Mucosa of descending colon (tissue), 3 donors: ENCODE results near the gene CRADD. TPM values are rescaled to one million over a fixed set of nuclear protein-coding genes. Genes with fewer than 3 reads are reported as not detected.

Source experiments
- ATAC-seq: fragments of 200-7000 bp; cut with Tn5 transposase; one replicate; pipeline ENCODE4 v1.9.1; 2020; ENCODE audit warnings: mild to moderate bottlenecking, moderate library complexity
- DNase-seq, 3 donors: peaks; one replicate each; pipeline ENCODE4 v3.0.0-alpha.2; 2020
- H3K36me3 ChIP-seq: fragments of 200-600 bp; one replicate; pipeline ENCODE4 v1.8.0; 2021; ENCODE audit warnings: low read depth, mild to moderate bottlenecking
- H3K4me1 ChIP-seq: fragments of 200-600 bp; one replicate; pipeline ENCODE4 v1.8.0; 2021; ENCODE audit warnings: low read depth, mild to moderate bottlenecking
- H3K4me3 ChIP-seq: fragments of 200-600 bp; one replicate; pipeline ENCODE4 v1.8.0; 2021; ENCODE audit warnings: mild to moderate bottlenecking
- H3K9me3 ChIP-seq: fragments of 200-600 bp; one replicate; pipeline ENCODE4 v1.8.0; 2021; ENCODE audit warnings: mild to moderate bottlenecking
- intact Hi-C, 2 donors: fragments of 100-400 bp; cut with DNase I in 1 of 2; cut with micrococcal nuclease in 1 of 2; formaldehyde crosslinking; loops; one replicate each; pipeline versions ENCODE4 v1.11.0 to v1.11.1; 2022; cut with DNase I, micrococcal nuclease
- total RNA-seq, 3 donors: library from RNA; stranded (reverse); fragmentation: NEBNext Ultra II Directional in 2 of 3; extraction: Animal tissue kit (Norgen Biotek cat#: 25700) in 2 of 3; gene quantifications; one replicate each; pipeline versions ENCODE4 v1.2.1 to v1.2.4, GENCODE V29; 2021 to 2023
- TF ChIP-seq, protein P1 (sequence below): fragments of 200-600 bp; IDR thresholded peaks from one replicate; pipeline ENCODE4 v1.8.0; 2022; ENCODE audit warnings: antibody characterized with exemption, mild to moderate bottlenecking
- donor health status: DM: no; HTN: no; CAD: no; lungs with moderate emphysema.
- donor health status: DM: no; HTN: no; CAD: no.
- donor health status: DM: no; HTN: yes; CAD: no.

Gene CRADD
- total RNA-seq, 3 donors from 2014 or later, result 18.4 to 27.9 (median 22.7) TPM

DNA sequence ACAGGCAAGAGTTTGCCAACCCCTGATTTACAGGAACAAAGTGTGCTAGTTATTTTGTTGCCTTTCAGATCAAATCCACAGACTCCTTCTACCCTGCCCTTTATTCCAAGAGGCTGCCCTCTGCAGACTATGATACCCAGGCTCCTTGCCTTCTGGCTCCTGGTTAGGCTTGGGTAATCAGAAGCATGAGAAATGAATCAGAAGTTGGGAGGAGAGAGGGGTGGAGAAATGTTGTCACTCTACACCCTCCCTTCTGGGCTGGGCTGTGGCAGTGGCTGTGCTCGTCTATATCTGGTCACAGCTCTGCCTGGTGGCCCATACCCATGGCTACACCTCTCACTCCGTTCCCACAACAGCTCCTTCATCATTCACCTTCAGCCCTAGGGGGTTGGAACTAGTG is 266.6 kb downstream of the CRADD start:
- intact Hi-C loops, result no loop called here
- DNase-seq, result no peak
- H3K4me1 ChIP-seq, result no peaks in the 10 kb centered on the region
- TF ChIP-seq, protein P1, sequence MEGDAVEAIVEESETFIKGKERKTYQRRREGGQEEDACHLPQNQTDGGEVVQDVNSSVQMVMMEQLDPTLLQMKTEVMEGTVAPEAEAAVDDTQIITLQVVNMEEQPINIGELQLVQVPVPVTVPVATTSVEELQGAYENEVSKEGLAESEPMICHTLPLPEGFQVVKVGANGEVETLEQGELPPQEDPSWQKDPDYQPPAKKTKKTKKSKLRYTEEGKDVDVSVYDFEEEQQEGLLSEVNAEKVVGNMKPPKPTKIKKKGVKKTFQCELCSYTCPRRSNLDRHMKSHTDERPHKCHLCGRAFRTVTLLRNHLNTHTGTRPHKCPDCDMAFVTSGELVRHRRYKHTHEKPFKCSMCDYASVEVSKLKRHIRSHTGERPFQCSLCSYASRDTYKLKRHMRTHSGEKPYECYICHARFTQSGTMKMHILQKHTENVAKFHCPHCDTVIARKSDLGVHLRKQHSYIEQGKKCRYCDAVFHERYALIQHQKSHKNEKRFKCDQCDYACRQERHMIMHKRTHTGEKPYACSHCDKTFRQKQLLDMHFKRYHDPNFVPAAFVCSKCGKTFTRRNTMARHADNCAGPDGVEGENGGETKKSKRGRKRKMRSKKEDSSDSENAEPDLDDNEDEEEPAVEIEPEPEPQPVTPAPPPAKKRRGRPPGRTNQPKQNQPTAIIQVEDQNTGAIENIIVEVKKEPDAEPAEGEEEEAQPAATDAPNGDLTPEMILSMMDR, result no peak
- H3K36me3 ChIP-seq, result no peaks in the 10 kb centered on the region
- peak; percentile 69 for ATAC-seq
- H3K9me3 ChIP-seq, result no peaks in the 10 kb centered on the region
- no peak overlapping the region for H3K4me3 ChIP-seq

GRCh38 chr12:93944201-93944600 is 267.0 kb downstream of the CRADD start:
- no peak overlapping the region for H3K4me3 ChIP-seq
- no peaks in the 10 kb centered on the region for H3K9me3 ChIP-seq
- intact Hi-C loops, result no loop called here
- DNase-seq, result no peak
- TF ChIP-seq, protein P1, result no peak
- no peaks in the 10 kb centered on the region for H3K4me1 ChIP-seq
- H3K36me3 ChIP-seq, result no peaks in the 10 kb centered on the region
- no peak for ATAC-seq

Other genes with a start within 250 kb of the CRADD start
- gene UBE2N, start 235.4 kb upstream of the CRADD start, total RNA-seq, result 10 to 100 TPM; 65.5 to 92.2 (median 81.3) TPM
- 10 to 100 TPM; 51.3 to 62.4 (median 61.5) TPM for gene MRPL42, start 209.9 kb upstream of the CRADD start, total RNA-seq
- gene SOCS2, start 104.7 kb upstream of the CRADD start, total RNA-seq, result 10 to 100 TPM; 23.3 to 40.7 (median 27.6) TPM